IgD-negative memory B cell (primary cell): ENCODE results near the gene GPR52. TPM values are rescaled to one million over a fixed set of nuclear protein-coding genes. Genes with fewer than 3 reads are reported as not detected.
"Not testable (repeated sequence)": the region's sequence is repeated elsewhere in the genome, so short reads cannot be mapped to it uniquely, and the experiment has no call there.

Experiments
- H3K27ac Mint-ChIP-seq, 3 donors: one replicate each; pipeline ENCODE4 v1.8.0; 2020 to 2022; ENCODE audit warnings: mild to moderate bottlenecking in 3 of 3, mixed read lengths in 3 of 3, moderate library complexity in 1 of 3
- H3K27me3 Mint-ChIP-seq: one replicate; pipeline ENCODE4 v1.8.0; 2021; ENCODE audit warnings: mixed read lengths
- H3K36me3 Mint-ChIP-seq: one replicate; pipeline ENCODE4 v1.8.0; 2020; ENCODE audit warnings: mild to moderate bottlenecking, mixed read lengths
- H3K4me1 Mint-ChIP-seq, 3 donors: one replicate each; pipeline ENCODE4 v1.8.0; 2020 to 2022; ENCODE audit warnings: mixed read lengths in 3 of 3, mild to moderate bottlenecking in 1 of 3
- H3K4me3 Mint-ChIP-seq, 4 donors: one replicate each; pipeline ENCODE4 v1.8.0; 2020 to 2022; ENCODE audit warnings: mild to moderate bottlenecking in 4 of 4, mixed read lengths in 4 of 4, moderate library complexity in 3 of 4
- H3K9me3 Mint-ChIP-seq, 3 donors: one replicate each; pipeline ENCODE4 v1.8.0; 2020 to 2021; ENCODE audit warnings: mixed read lengths in 3 of 3, mild to moderate bottlenecking in 1 of 3
- polyA plus RNA-seq: library from polyadenylated mRNA; unstranded; fragments of 300-500 nt; fragmentation: Illumina TruSeq; gene quantifications from one replicate; pipeline ENCODE4 v1.2.3, GENCODE V29; 2021

GPR52 gene, protein sequence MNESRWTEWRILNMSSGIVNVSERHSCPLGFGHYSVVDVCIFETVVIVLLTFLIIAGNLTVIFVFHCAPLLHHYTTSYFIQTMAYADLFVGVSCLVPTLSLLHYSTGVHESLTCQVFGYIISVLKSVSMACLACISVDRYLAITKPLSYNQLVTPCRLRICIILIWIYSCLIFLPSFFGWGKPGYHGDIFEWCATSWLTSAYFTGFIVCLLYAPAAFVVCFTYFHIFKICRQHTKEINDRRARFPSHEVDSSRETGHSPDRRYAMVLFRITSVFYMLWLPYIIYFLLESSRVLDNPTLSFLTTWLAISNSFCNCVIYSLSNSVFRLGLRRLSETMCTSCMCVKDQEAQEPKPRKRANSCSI
- not detected for polyA plus RNA-seq

DNA sequence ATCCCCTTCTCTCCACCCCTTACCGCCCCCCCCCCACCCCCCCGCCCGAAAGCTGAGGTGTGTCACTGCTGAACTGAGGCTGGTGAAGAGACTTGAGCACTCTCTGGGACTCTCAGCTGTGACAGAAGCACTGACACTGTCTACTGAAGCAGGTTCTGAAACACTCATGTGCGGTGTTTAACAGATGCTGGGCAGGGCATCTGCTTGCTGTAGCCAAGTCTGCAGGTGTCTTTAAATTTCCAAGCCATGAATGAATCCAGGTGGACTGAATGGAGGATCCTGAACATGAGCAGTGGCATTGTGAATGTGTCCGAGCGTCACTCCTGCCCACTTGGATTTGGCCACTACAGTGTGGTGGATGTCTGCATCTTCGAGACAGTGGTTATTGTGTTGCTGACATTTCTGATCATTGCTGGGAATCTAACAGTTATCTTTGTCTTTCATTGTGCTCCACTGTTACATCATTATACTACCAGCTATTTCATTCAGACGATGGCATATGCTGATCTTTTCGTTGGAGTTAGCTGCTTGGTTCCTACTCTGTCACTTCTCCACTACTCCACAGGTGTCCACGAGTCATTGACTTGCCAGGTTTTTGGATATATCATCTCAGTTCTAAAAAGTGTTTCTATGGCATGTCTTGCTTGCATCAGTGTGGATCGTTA is at the start of gene GPR52:
Gene GPR52 (plus strand): TSS at position 99 of the 665 bp plus-strand sequence. CDS start 148 bp downstream, at position 247.
- Mint-ChIP-seq H3K27me3 (no peaks in the 10 kb centered on the region), H3K36me3 (peaks cover 6% of the 10 kb centered on the region), H3K9me3 (peaks cover 0 to 2% (median 0%) of the 10 kb centered on the region in 3 donors), H3K4me1 (peaks cover 3 to 17% (median 7%) of the 10 kb centered on the region in 3 donors), H3K4me3 (no peak within 1 kb of the TSS), H3K27ac (no peak within 1 kb of the TSS)

DNA sequence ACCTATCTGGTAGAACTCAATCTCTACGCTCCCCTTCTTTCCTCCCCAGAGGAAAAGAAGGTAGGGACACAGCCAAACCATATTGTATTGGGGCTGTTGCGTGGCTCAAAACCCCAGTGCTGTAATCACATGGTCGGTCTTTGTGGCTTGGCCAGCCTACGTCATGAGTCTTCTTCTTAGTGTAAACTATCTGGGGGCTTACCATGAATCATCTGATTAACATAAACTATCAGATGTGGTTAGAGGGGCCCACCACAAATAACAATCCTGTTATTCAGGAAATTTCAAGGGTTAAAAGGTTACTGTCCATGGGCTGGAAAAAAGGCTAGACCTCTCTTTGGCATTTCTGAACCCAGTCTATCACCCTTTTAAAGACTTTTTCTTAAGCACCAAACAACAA is 49.5 kb upstream of the GPR52 start:
- Mint-ChIP-seq H3K4me3 (no peak overlapping the region), H3K4me1 (peaks cover 6 to 9% (median 6%) of the 10 kb centered on the region in 3 donors), H3K9me3 (peaks cover 0 to 5% (median 0%) of the 10 kb centered on the region in 3 donors), H3K27ac (no peak overlapping the region), H3K27me3 (no peaks in the 10 kb centered on the region), H3K36me3 (peaks cover 20% of the 10 kb centered on the region)

DNA sequence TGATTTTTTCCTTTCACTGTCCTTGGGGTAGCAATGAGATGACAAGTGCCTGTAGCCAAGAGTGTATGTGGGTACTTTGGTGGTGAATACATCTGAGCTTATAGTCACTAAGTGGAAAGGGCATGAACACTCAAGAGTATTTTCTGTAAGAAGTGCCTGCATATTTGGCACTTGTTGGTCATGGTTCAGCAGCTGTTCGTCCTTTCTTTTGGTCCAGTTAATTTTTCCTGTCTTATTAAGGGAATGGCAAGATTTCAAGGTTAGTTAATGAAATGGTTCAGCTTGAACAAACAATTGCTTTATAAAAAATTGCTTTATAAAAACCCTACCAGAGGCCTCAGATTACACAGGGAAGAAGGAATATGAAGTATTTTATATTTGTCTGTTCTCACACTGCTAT is 48.6 kb upstream of the GPR52 start:
- Mint-ChIP-seq H3K4me3 (peak overlapping the region in 1 of 4 donors; percentile 28), H3K36me3 (peaks cover 16% of the 10 kb centered on the region), H3K4me1 (peaks cover 6 to 11% (median 9%) of the 10 kb centered on the region in 3 donors), H3K27ac (no peak overlapping the region), H3K27me3 (no peaks in the 10 kb centered on the region), H3K9me3 (peaks cover 0 to 5% (median 0%) of the 10 kb centered on the region in 3 donors)

DNA sequence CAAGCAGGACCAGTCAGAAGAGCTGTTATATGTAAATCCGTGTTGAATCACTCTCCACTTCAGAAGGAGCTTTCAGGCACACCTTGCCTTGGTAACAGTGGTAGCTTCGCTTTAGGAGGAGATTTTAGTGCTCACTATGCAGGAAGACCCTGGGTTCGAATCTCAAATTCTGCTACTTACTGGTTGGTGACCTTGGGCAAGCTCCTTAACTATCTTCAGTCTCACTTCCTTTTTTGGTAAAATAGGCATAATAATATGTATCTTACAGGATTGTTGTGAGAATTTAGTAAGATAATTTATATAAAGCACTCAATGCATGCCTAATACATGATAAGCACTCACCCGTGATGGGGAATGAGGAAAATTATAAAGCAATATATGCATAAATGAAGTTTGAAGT is 46.7 kb upstream of the GPR52 start:
- Mint-ChIP-seq H3K27me3 (no peaks in the 10 kb centered on the region), H3K9me3 (peaks cover 0 to 5% (median 0%) of the 10 kb centered on the region in 3 donors), H3K4me3 (no peak overlapping the region), H3K36me3 (peaks cover 15% of the 10 kb centered on the region), H3K4me1 (peaks cover 6 to 11% (median 9%) of the 10 kb centered on the region in 3 donors), H3K27ac (no peak overlapping the region)

DNA sequence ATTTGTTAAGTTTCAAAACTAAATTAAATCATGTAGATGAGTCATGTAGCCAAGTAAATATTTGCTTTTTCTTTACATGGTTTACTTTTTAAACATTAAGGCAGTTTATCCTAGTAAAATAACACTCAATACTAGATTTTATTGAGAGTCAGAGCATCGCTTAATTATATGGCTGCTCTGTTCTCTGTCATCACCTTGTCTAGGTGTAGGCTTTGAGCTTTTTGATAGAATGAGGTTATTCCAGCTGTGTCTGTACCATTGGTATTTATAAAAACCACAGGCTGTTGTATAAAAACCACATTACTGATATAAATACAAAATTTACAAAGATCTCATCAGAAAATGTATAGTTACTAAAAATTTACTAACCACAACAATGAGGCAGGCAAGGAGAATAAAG is 42.5 kb upstream of the GPR52 start:
- Mint-ChIP-seq H3K27ac (no peak overlapping the region), H3K4me1 (peaks cover 4 to 16% (median 13%) of the 10 kb centered on the region in 3 donors), H3K36me3 (peaks cover 13% of the 10 kb centered on the region), H3K27me3 (no peaks in the 10 kb centered on the region), H3K9me3 (no peaks in the 10 kb centered on the region), H3K4me3 (no peak overlapping the region)

DNA sequence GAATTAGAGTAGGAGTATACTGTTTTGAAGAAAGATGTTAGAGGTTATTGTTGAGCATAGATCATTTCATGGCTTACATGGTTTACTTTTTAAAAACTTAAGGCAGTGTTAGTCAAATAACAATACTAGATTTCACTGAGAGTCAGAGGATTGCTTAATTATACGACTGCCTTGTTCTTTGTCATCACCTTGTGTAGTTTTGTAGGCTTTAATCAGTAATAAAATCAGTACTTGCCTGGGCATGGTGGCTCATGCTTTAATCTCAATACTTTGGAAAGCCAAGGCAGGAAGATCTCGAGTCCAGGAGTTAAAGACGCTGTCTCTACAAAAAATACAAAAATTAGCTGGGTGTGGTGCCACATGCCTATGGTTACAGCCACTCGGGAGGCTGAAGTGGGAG is 41.3 kb upstream of the GPR52 start:
- Mint-ChIP-seq H3K27ac (peak overlapping the region in 2 of 3 donors; percentile 5 to 7), H3K27me3 (no peaks in the 10 kb centered on the region), H3K9me3 (peaks cover 0 to 7% (median 0%) of the 10 kb centered on the region in 3 donors), H3K4me1 (peaks cover 4 to 21% (median 20%) of the 10 kb centered on the region in 3 donors), H3K36me3 (peaks cover 13% of the 10 kb centered on the region), H3K4me3 (no peak overlapping the region)

DNA sequence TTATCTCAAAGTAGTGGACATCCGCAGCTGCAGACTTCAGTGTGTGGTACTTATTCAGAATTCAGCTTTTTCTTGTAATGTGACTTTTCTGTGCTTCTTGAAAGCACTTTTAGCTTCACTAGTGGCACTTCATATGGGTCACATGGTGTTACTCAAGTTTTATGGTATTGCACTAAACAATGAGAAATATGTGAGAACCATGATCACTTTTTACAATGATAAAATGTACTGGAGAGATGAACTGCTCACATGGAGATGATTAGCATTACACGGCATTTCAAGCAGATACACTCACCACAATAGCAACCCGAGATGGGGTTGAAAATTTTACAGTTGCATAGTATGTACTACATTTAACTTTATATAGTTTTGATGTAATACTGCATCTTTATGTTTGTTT is 40.1 kb upstream of the GPR52 start:
- Mint-ChIP-seq H3K9me3 (peaks cover 0 to 10% (median 0%) of the 10 kb centered on the region in 3 donors), H3K4me3 (no peak overlapping the region), H3K27ac (no peak overlapping the region), H3K27me3 (no peaks in the 10 kb centered on the region), H3K4me1 (peaks cover 8 to 33% (median 24%) of the 10 kb centered on the region in 3 donors), H3K36me3 (peaks cover 15% of the 10 kb centered on the region)

DNA sequence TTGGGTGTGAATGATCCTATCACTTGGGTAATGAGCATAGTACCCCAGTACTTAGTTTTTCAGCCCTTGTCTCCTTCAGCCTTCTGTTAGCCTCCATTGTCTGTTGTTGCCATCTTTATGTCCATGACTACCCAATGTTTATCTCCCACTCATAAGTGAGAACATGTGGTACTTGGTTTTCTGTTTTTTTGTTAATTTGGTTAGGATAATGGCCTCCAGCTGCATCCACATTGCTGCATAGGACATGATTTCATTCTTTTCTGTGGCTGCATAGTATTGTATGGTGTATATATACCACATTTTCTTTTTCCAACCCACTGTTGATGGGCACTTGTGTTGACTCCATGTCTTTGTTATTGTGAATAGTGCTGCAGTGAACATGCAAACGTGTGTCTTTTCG is 39.6 kb upstream of the GPR52 start:
- Mint-ChIP-seq H3K9me3 (peaks cover 0 to 10% (median 0%) of the 10 kb centered on the region in 3 donors), H3K36me3 (peaks cover 15% of the 10 kb centered on the region), H3K4me3 (no peak overlapping the region), H3K27ac (no peak overlapping the region), H3K27me3 (no peaks in the 10 kb centered on the region), H3K4me1 (peaks cover 10 to 31% (median 24%) of the 10 kb centered on the region in 3 donors)

DNA sequence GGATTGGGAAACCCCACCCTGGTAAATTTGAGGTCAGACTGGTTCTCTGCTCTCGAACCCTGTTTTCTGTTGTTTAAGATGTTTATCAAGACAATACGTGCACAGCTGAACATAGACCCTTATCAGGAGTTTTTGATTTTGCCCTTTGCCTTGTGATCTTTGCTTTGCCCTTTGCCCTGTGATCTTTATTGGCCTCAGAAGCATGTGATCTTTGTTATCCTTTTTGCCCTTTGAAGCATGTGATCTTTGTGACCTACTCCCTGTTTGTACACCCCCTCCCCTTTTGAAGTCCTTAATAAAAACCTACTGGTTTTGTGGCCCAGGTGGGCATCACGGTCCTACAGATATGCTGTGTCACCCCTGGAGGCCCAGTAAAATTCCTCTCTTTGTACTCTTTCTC is 38.0 kb upstream of the GPR52 start:
- peaks cover 20 to 34% (median 34%) of the 10 kb centered on the region in 3 donors for H3K4me1 Mint-ChIP-seq
- not testable (repeated sequence) for H3K4me3 Mint-ChIP-seq, H3K27ac Mint-ChIP-seq, H3K27me3 Mint-ChIP-seq
- H3K36me3 Mint-ChIP-seq, result peaks cover 13% of the 10 kb centered on the region
- H3K9me3 Mint-ChIP-seq, result peaks cover 0 to 10% (median 0%) of the 10 kb centered on the region in 3 donors

DNA sequence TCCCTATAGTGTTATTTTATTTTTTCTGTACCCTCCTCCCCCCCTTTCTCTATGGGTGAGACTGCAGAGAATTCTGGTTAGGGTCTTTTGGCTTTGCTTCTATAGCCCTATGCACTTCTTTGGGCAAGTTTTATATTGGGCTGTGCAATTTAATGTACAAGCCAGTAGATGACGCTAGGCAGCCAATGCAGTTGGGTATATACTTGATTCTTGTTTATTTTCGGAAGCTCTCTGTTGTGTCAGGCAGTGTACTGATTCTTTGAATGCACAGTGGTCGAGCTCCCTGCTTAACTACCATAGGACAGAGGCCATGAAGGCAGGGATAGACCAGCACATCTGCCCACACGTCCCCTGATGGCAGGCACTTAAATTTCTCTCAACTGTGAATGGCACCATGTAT is 34.1 kb upstream of the GPR52 start:
- H3K27ac Mint-ChIP-seq, result no peak overlapping the region
- H3K4me3 Mint-ChIP-seq, result peak overlapping the region in 2 of 4 donors; percentile 2 to 58
- peaks cover 36 to 55% (median 39%) of the 10 kb centered on the region in 3 donors for H3K4me1 Mint-ChIP-seq
- peaks cover 0 to 10% (median 0%) of the 10 kb centered on the region in 3 donors for H3K9me3 Mint-ChIP-seq
- H3K27me3 Mint-ChIP-seq, result no peaks in the 10 kb centered on the region
- peaks cover 16% of the 10 kb centered on the region for H3K36me3 Mint-ChIP-seq

DNA sequence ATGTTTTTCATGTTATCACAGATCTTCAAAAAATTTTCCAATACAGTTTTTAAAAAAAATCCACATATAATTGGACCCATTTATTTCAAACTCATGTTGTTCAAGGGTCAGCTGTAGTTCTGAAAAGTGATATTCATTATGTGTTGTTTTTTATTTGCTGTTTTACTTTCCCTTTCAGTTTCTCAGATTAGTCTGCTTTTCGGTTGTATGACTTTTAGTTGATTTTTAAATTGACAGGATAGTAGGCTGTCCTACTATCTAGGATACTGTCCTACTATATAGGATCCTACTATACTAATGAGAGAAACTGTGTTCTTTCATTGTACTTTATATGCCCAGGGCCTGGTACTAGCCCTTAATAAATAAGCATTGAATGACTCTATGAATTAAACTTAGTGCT is 33.6 kb upstream of the GPR52 start:
- Mint-ChIP-seq H3K27ac (peak overlapping the region in 1 of 3 donors; percentile 49), H3K36me3 (peaks cover 13% of the 10 kb centered on the region), H3K4me3 (peak overlapping the region in 2 of 4 donors; percentile 15 to 29), H3K9me3 (peaks cover 0 to 10% (median 0%) of the 10 kb centered on the region in 3 donors), H3K4me1 (peaks cover 38 to 52% (median 40%) of the 10 kb centered on the region in 3 donors), H3K27me3 (no peaks in the 10 kb centered on the region)

DNA sequence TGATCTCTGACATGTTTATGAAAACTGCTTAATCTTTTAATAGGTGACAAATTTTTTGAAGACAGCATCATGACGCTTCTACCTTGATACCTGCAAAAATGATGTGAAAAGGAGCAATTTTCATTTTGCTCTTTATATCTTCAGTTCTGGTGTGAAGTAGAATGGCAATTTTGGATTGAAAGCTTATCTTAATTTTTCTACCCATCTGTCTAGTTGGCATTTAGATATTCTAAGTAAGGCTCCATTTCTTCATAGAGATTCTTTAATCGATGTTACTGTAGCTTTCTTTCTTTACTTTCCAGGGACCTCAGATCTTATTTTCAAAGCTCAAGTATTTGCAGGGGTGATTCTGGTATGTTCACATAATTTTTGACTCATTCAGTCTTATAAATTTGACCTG is 32.3 kb upstream of the GPR52 start:
- Mint-ChIP-seq H3K4me3 (no peak overlapping the region), H3K27me3 (no peaks in the 10 kb centered on the region), H3K36me3 (peaks cover 9% of the 10 kb centered on the region), H3K9me3 (peaks cover 0 to 10% (median 0%) of the 10 kb centered on the region in 3 donors), H3K27ac (no peak overlapping the region), H3K4me1 (peaks cover 37 to 52% (median 38%) of the 10 kb centered on the region in 3 donors)

DNA sequence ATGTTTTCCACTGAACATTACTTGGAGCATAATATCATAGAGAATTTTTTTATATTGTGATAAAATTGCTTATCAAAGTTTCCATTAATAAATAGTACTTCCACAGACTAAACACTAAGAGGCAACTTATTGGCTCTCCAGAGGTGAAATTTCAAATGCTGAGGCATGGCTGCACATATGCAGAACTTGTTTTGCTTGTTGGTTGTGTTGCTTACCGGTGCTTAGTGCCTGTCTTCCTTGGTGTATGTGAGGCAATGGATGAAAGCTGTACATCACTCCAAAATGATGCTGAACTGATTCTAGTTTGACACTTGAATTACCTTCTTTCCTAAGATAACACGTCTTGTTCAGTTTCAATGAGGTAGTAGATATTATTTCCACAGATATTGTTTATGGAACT is 29.8 kb upstream of the GPR52 start:
- Mint-ChIP-seq H3K36me3 (peaks cover 9% of the 10 kb centered on the region), H3K27ac (no peak overlapping the region), H3K9me3 (no peaks in the 10 kb centered on the region), H3K27me3 (no peaks in the 10 kb centered on the region), H3K4me3 (no peak overlapping the region), H3K4me1 (peaks cover 24 to 31% (median 29%) of the 10 kb centered on the region in 3 donors)

DNA sequence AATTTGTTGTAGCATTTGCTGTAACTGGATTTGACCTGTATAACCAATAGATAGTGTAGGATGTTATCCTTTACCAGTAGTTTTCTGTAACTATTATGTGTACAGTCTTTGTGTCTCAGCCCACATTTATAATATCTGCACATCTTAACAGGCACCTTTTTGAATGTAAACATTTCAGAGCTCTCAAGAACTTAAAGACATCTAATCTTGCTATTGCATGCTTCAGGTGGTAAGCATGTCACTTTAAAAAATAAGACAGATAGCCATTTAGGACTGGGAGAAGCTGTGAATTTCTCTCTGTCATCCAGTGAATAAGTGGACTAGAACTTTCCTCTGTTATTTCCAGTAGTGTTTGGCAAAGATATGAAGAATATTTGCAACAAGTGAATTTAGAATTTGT is 22.6 kb upstream of the GPR52 start:
- Mint-ChIP-seq H3K27ac (no peak overlapping the region), H3K27me3 (no peaks in the 10 kb centered on the region), H3K9me3 (no peaks in the 10 kb centered on the region), H3K4me1 (peaks cover 7 to 9% (median 8%) of the 10 kb centered on the region in 3 donors), H3K36me3 (peaks cover 5% of the 10 kb centered on the region), H3K4me3 (no peak overlapping the region)

DNA sequence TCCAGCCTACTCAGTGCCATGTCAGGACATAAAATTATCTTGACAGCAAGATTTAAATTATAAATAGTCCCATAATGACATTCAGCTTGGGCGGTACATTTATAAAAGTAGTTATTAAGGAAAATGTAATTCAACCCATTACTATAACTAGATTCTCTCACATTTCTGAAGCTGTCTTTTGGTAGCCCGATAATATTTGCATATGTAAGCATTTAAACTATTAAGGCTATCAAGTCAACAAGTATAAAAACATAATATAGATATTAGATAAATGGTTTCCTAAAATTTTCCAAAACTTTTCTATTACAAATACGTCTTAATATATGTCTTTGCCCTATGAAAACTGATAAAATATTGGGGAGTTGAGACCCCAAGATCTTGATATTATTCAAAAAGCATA is 21.6 kb upstream of the GPR52 start:
- Mint-ChIP-seq H3K36me3 (peaks cover 6% of the 10 kb centered on the region), H3K27me3 (no peaks in the 10 kb centered on the region), H3K9me3 (no peaks in the 10 kb centered on the region), H3K27ac (no peak overlapping the region), H3K4me1 (peaks cover 9 to 13% (median 9%) of the 10 kb centered on the region in 3 donors), H3K4me3 (no peak overlapping the region)
